HG03066 (cell line): ENCODE measurements around the gene ANO5.
"Not testable (repeated sequence)": the region's sequence is repeated elsewhere in the genome, so short reads cannot be mapped to it uniquely, and the experiment has no call there.

ENCODE experiments used
- ATAC-seq: cut with Tn5 transposase; IDR thresholded peaks from one replicate; pipeline ENCODE4 v1.9.1; 2021; ENCODE audit warnings: low read depth; ENCODE audit not compliant: unreplicated experiment

ANO5 gene

DNA sequence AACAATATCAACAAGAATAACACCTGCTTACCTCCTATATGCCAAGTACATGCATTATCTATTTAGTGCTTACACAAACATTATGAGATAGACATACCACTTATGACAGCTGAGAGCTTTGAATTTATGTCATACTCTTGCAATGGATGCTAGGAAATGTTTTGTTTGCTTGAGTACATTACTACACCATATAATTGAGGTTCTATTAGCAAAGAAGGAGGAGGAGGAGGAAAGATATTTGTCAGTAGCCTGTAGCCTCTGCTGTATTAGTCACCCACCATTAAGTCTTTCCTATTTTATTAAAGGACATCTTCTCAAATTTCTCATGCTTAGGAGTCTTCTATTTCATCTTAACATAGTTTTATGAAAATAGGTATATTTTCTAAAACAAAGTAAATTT lies 6.4 kb downstream of the ANO5 start:
- ATAC-seq, result no peak

DNA sequence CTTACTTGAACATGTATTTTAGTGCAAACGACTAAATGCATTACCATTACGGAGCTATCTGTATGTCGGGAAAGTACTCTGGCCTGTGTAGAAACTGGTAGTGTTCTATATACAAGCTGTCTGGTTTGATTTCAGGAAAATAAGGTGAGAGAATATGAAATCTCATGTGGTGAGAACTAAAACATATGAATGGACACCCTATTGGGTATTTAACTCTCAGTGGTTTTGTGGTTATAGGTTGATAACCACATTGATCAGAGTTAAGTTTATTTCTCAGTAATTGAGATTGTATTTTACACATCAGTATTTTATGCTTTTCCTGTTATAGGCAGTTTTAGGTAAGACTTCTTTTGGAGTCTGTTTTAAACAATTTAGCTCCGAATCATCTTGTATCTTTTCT lies 10.4 kb downstream of the ANO5 start:
- peak; percentile 64 for ATAC-seq

DNA sequence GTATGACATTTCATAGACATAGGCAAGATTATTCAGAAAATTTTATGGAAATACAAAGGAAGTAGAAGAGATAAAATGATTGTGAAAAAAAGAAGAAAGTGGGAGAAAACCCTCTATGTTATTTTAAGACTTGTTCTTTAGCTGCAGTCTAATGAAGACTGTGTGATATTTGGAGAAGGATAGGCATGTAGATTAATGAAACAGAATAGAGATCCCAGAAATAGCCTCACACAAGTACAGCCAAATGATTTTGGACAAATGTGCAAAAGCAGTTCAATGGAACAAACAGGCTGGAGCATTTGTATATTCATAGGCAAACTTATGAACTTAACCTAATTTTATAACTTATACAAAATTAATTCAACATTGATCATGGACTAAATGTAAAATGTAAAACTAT lies 14.3 kb downstream of the ANO5 start:
- ATAC-seq, result no peak

DNA sequence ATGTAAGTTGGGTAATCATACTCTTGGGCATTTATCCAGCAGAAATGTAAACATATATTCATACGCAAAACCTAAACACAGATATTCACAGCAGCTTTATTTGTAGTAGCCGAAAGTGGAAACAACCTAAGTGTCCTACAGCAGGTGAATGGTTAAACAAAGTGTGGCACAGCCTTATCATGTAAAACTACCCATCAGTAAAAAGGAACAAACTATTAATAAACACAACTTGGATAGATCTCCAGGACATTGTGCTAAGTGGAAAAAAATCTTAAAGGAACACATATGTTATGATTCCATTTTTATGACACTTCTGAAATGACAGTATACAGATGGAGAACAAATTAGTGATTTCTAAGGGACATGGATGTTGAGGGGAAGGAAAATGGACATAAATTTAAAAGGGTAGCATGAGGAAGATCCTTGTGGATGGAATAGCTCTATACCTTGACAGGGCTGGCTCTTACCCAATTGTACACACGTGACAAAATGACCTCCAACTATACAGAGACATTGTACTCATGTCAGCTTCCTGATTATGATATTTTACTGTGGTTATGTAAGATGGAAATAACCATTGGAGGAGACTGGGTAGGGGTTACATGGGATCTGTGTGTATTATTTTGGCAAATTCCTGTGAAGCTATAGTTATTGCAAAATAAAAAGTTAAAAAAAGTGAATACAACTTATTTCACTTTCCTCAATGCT lies 15.4 kb downstream of the ANO5 start:
- ATAC-seq, result no peak

DNA sequence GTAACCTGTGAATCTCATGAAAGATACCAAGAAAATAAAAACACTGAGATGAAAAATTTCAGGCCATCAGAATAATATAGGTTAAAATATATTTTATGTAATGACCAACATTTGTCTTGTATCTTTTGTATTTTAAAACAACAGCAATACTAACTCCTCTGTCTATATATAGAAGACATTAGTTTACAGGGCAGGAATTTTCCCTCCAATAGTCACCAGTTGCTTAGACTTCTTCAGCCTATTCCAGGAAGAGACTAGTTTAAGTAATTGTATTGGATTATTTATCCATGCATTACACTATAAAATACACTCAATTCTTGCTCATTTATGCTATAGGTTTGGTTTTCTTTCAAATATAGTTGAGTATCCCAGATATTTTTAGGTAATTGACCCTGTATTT lies 24.1 kb downstream of the ANO5 start:
- no peak for ATAC-seq

DNA sequence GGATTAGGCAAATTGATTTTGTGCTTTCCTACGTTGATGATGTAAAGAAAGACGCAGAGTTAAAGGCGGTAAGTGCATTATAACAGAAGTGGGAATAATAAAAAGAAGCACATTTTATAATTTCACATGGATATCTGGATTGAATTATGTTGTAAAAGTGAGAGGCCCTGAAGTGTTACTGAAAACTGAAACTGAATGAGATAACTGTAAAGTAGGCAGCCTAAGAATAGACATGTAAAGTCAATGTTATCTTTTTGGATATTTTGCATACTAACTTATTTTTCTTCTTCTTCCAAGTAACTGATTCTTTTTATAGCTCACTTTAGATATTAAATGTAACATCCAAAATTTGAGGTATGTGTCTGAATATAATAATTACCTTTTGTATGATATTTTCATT lies 28.3 kb downstream of the ANO5 start:
- ATAC-seq, result no peak

DNA sequence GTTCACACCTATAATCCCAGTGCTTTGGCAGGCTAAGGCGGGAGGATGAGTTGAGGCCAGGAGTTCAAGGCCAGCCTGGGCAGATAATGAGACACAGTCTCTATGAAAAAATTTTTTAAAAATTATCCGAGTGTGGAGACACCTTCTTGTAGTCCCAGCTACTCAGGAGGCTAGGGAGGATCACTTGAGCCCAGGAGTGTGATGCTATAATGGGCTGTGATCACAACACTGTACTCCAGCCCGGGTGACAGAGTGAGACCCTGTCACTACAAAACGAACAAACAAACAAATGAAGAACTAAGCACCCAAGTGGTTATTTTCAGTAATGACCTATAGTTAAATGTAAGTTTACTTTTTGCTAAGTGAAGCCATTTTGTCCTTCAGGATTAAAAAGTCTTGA lies 32.3 kb downstream of the ANO5 start:
- no peak for ATAC-seq

DNA sequence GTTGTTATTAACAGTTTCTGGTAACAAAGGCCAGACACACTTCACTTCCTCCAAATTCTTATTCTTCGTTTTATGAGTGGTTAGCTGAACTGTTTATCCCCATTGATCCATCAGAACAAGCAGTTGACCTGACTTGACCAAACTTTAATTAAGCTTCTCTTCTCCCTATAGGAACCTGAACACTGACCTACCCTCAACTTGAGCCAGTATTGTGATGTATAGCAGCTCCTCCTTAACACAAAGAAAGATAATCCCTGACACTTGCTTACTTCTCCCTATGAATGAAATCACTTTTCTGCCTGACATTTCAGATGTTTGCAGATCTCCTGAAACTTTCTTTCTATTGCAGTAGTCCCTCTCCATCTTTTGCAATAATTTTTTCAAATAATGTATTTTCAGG lies 41.9 kb downstream of the ANO5 start:
- no peak for ATAC-seq

DNA sequence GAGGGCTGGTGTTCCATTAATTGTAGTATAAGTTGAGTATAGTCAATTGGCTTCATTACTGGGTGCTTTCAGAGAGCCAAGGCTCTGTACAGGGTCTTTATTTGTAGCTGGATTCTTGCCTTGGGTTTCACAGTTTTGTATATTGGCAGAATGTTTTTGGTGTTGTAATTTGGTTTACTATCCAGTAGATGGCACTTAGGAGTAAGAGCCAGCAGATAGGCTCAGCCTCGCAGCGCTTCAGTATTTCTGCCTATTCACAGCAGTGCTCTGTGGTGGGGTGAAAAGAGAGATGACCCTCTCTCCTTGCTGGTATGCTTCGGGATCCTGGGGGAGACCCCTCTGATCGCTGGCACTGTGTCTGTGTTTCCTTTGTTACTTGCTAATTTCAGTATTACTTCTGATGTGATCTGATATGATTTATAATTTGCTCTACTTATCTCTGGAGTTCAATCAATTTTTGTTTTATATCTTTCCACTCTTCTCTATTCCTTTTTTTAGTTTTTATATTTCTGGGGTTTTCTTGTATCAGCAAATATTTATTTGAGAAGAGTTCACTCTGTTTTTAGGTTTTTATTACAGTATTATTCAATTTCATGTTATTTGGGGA lies 52.2 kb downstream of the ANO5 start:
- ATAC-seq, result peak; percentile 80

DNA sequence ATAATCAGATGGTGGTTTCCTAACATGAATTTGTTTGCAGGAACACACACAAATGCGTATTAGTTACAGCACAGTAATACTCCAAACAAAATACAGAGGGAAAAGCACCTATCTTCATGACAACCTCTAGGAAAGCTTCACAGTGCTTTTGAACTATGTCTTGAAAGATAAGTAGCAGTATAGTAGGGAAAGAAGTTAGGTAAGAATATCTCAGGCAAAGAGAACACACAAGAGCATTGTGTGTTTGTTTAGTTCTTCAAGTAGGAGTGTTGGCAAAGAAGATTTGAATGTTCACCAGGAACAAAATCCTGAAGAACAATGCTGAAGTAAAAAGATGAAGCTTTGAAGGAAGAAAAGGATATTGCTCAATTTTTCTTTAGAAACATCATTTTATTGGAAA lies 54.1 kb downstream of the ANO5 start:
- ATAC-seq, result no peak

DNA sequence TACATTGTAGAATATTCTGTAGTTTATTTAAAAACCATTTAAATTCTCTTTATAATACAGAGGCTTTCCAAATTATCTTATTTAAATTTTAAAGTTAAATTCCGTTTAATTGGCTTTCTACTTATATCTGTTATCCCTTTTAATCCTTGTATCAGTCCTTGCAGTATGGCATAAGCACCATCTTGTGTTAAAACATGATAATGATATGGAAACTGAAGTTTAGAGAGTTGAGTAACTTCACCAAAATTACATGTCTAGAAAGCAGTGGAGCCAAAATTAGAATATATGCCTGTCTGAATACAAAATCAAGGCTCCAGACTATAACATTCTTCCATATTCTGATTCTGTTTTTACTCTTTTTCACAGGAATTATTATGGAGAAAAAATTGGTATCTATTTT lies 57.0 kb downstream of the ANO5 start:
- ATAC-seq, result no peak

DNA sequence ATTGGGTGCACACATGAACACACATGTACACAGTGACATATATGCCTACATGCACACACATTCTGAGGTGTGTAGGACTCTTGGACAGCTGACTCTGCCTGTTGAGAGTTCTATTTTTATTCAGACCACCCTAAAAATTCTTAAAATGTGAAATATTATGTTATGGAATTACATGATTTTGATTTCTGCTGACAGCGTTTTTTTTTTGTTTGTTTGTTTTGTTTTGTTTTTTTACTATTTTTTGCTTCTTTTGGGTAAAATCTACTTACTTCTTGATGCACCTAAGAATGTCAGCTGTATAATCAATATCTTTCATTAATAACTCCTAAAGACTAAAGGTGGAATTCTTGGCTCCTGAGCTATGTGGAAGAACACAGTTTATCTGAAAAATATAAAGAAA lies 64.0 kb downstream of the ANO5 start:
- no peak for ATAC-seq

DNA sequence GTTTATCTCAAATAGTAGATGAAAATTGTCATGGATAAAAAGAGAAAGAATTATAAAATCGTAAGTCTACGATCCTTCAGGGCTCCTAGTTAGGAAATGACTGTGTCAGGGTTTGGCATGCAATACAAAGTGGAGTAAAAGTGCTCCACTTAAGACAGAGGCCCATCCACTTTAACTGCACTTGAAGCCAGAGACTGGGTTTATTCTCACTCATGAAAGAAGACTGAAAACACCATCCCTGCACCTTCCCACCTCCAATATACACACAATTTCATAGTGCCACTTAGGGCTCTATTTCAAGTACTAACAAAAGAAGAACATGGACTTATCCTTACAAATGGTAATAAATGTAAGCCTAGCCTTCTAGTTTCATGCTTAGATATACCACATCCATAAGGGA lies 70.7 kb downstream of the ANO5 start:
- ATAC-seq, result no peak

DNA sequence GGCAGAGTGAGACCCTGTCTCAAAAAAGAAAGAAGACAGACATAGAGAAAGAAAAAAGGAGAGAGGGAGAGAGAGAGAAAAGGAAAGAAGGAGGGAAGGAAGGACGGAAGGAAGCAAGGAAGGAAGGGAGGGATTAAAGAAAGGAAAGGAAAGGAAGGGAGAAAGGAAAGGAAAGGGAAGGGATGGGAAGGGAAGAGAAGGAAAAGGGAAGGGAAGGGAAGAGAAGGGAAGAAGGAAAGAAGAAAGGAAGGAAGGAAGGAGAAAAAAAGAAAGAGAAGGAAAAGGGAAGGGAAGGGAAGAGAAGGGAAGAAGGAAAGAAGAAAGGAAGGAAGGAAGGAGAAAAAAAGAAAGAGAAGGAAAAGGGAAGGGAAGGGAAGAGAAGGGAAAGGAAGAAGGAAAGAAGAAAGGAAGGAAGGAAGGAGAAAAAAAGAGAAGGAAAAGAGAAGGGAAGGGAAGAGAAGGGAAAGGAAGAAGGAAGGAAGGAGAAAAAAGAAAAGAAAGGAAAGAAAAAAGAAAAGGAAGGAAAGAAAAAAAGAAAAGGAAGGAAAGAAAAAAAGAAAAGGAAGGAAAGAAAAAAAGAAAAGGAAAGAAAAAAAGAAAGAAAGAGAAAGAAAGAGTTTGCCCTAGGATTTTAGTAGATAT lies 76.2 kb downstream of the ANO5 start:
- ATAC-seq, result not testable (repeated sequence)

DNA sequence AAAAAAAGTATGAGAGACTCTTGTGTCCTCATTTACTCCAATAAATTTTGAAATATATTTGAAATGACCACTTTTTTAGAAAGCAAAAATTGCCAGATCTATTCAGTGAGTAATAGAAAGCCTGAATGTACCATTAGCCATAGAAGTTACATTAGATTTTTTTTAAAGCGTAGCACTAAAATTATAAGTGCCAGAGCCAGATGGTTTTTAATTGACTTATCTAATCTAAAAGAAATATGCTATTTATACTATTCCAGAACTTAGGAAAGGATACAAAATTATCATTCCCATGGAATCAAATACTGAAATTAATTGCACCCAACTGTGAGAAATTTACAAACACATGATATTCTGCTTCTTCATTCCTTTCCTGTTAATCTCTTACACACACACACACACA lies 80.9 kb downstream of the ANO5 start:
- no peak for ATAC-seq

DNA sequence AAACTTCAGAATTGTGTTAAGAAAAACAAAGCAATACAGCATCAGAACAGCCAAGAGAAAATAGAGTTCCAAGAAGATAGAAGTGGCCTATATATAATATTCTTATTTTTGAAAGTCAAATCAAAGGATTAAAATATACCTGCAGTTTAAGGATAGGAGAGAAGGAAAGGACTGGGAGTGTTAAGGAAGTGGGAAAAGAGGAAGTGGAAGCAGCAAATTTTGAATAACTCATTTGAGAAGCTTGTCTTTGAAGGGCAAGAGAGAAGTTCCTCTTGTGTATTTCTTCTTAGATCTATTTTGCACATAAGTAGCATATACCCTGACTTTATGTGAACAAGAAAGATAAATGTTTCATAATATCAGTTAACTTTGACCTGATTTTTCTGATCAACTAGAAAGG lies 82.7 kb downstream of the ANO5 start:
- ATAC-seq, result no peak

DNA sequence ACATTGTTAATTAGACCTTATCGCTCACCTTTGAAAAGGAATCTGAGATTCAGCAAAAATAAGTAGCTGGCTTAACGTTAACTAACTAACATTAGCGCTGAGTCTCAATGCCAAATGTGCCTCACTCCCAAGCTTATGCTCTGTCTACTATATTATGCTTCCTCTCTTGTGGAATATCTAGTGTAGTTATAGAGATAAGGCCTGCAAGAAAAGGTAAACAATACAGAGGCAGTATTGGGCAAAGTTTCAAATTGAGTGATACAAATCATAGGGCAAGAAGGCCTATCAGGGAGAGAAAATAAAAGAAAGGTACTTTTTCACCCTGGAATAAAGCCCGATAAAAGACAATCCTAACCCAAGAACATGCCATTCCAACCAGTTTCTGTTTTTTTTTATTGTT lies 83.7 kb downstream of the ANO5 start:
- no peak for ATAC-seq

DNA sequence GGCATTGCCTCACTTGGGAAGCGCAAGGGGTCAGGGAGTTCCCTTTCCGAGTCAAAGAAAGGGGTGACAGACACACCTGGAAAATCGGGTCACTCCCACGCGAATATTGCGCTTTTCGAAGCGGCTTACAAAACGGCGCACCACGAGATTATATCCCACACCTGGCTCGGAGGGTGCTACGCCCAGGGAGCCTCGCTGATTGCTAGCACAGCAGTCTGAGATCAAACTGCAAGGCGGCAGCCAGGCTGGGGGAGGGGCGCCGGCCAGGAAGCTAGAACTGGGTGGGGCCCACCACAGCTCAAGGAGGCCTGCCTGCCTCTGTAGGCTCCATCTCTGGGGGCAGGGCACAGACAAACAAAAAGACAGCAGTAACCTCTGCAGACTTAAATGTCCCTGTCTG lies 92.1 kb downstream of the ANO5 start:
- not testable (repeated sequence) for ATAC-seq

DNA sequence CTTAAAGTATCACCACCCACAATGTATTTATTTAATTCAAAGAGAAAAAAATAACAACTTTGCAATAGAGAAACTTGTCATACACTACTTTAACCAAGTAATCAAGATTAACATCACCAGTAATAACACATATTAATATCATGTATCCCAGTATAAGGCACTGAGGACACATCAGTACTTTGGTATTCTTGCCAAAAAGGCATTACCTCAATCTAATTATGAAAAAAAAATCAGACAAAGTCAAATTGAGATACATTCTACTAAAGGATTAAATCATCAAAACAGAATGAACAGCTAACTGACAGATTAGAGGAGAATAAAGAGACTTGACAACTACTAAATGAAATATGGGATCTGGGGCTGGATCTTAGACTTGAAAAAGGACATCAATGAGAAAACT lies 109.5 kb downstream of the ANO5 start:
- no peak for ATAC-seq

DNA sequence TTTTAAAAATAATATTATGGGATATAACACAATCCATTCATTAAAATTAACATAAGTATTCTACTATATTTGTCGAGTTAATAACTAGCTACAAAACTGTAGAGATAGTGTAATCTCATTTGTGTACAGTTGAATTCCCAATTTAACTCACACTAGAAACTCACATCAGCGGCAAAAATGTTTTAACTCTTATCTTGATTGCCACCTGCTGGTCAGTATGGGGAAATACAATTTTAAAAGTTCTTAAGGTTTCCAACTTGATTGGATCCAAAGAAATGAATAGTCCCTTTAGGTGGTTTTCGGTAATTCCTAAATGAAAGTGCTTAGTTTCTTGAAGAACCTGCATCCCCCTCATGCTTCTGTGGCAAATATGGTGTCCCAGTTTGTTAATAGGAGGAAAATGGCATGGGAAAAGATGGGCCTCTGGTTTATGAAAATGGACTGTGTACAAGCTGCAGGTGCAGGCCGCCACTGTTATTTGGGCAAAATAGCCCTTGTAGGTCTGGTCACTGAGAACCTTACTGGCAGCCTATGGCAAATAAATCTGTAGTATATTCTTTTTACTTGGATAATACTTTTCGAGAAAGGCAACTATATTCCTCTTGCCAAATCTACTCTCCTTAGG lies 111.6 kb downstream of the ANO5 start:
- no peak for ATAC-seq

DNA sequence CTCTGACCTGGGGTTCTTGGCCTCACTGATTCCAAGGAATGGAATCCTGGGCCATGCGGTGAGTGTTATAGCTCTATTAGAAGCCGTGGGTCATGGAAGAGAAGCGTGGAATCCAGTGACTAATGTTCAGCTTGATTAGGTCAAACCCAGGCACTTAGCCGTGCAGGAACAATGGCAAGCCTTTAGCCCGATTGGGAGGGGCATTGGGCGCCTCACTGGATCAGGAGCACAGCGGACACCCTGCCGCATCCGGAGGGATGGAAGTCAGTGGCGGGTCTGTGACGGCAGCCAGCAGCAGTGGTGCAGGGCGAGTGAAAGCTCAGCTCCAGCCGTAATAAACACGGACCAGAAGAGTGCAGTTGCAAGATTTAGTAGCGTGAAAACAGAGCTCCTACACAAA lies 124.8 kb downstream of the ANO5 start:
- no peak for ATAC-seq

DNA sequence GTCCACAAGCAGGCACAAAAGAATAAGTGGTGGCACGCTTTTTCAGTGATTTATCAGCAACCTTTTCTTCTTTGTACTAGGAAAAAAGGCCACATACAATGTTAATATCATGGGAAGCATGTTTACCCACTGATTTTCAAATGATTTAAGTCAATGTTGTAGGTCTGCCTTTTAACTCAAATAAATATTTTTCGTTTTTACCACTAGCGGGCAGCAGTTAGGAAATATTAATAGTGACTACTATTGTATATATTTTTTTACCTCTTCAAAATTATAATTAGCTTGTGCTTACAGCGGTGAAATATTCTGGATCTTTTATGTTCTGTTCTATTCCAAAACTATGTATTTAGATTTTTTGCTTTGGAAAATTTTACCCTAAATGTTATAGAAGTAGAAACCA lies 138.9 kb downstream of the ANO5 start:
- no peak for ATAC-seq
